ENCODE results near the gene GMNN. TPM values are rescaled to one million over a fixed set of nuclear protein-coding genes. Genes with fewer than 3 reads are reported as not detected.

GMNN gene
- total RNA-seq, 2 donors from 2014 or later = 41.7 to 81.0 TPM

DNA sequence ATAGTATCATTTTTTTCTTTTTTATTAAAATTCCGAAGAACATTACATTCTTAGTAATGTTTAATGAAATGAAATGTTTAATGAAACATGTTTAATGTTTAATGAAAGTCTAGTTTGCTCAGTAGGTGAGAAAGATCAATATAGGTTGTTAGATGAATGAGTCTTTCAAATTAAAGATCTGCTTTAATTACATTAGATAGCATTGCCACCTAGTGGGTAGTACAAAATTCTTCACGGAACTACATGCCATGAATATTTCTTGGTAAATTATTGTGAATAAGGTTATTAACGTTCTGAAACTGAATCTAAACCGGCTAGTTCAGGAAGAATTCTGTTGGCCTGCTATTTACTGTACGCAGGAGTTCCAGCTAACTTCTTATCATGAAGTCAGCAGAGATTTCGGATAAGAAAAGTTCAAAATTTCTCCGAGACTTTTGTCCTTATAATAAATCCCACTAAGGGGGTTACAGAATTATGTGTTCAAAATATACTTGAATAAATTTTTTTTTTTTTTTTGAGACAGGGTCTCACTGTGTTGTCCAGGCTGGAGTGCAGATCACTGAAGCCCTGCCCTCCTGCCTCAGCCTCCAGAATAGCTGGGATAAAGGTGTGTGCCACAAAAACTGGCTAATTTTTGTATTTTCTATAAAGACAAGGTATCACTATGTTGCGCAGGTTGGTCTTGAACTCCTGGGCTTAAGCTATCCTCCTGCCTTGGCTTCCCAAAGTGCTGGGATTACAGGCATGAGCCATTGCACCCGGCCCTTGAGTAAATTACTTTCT, 7.9 kb upstream of the GMNN start:
- Mint-ChIP-seq H3K36me3 (no peaks in the 10 kb centered on the region), H3K4me3 (no peak overlapping the region), H3K4me1 (ENCODE audit: low read depth in 2 of 2) (peaks cover 0 to 4% of the 10 kb centered on the region in 2 donors), H3K27me3 (no peaks in the 10 kb centered on the region), H3K27ac (no peak overlapping the region), H3K9me3 (no peaks in the 10 kb centered on the region)
- peak in 1 of 2 donors; percentile 59 for ATAC-seq
- DNase-seq (ENCODE audit: low spot score) = no peak

- no peaks in the 10 kb centered on the region for H3K27me3 Mint-ChIP-seq
- ATAC-seq = no peak
- no peak overlapping the region for H3K27ac Mint-ChIP-seq
Measured at GRCh38 chr6:24768361-24768760, 6.4 kb upstream of the GMNN start.

GRCh38 chr6:24775520-24776058, 852 bp downstream of the GMNN start:
- H3K4me1 Mint-ChIP-seq (ENCODE audit: low read depth in 2 of 2) = peaks cover 14 to 19% of the 10 kb centered on the region in 2 donors
- H3K4me3 Mint-ChIP-seq = peak overlapping the region; percentile 97
- ATAC-seq (no peak), DNase-seq (ENCODE audit: low spot score) (no peak)
- H3K27ac Mint-ChIP-seq = peak overlapping the region; percentile 94 to 97
- H3K9me3 Mint-ChIP-seq = no peaks in the 10 kb centered on the region
- H3K27me3 Mint-ChIP-seq = no peaks in the 10 kb centered on the region
- H3K36me3 Mint-ChIP-seq = peaks cover 7% of the 10 kb centered on the region

More at GRCh38 chr6:24768361-24768760, 6.4 kb upstream of the GMNN start:
- DNase-seq (ENCODE audit: low spot score) = no peak
- Mint-ChIP-seq H3K9me3 (no peaks in the 10 kb centered on the region), H3K4me3 (no peak overlapping the region), H3K4me1 (ENCODE audit: low read depth in 2 of 2) (peaks cover 0 to 2% of the 10 kb centered on the region in 2 donors), H3K36me3 (no peaks in the 10 kb centered on the region)

- H3K4me1 Mint-ChIP-seq (ENCODE audit: low read depth in 2 of 2) = peaks cover 14 to 22% of the 10 kb centered on the region in 2 donors
- no peaks in the 10 kb centered on the region for H3K27me3 Mint-ChIP-seq
- H3K36me3 Mint-ChIP-seq = peaks cover 14% of the 10 kb centered on the region
- H3K9me3 Mint-ChIP-seq = no peaks in the 10 kb centered on the region
- peak overlapping the region; percentile 97 for H3K4me3 Mint-ChIP-seq
- DNase-seq (ENCODE audit: low spot score) = no peak
- no peak for ATAC-seq
- no peak overlapping the region for H3K27ac Mint-ChIP-seq
Measured at GRCh38 chr6:24777227-24777626, 2.5 kb downstream of the GMNN start.

GRCh38 chr6:24778121-24778520, 3.4 kb downstream of the GMNN start:
- no peaks in the 10 kb centered on the region for H3K27me3 Mint-ChIP-seq
- peak overlapping the region; percentile 72 for H3K4me3 Mint-ChIP-seq
- DNase-seq (ENCODE audit: low spot score) = no peak
- peaks cover 14 to 23% of the 10 kb centered on the region in 2 donors for H3K4me1 Mint-ChIP-seq (ENCODE audit: low read depth in 2 of 2)
- H3K27ac Mint-ChIP-seq = no peak overlapping the region
- ATAC-seq = no peak
- no peaks in the 10 kb centered on the region for H3K9me3 Mint-ChIP-seq
- peaks cover 21% of the 10 kb centered on the region for H3K36me3 Mint-ChIP-seq

- peaks cover 14 to 23% of the 10 kb centered on the region in 2 donors for H3K4me1 Mint-ChIP-seq (ENCODE audit: low read depth in 2 of 2)
- H3K9me3 Mint-ChIP-seq = no peaks in the 10 kb centered on the region
- H3K27me3 Mint-ChIP-seq = no peaks in the 10 kb centered on the region
- DNase-seq (ENCODE audit: low spot score) (no peak), ATAC-seq (no peak)
- peaks cover 21% of the 10 kb centered on the region for H3K36me3 Mint-ChIP-seq
- H3K27ac Mint-ChIP-seq = no peak overlapping the region
- H3K4me3 Mint-ChIP-seq = peak overlapping the region; percentile 23
Measured at GRCh38 chr6:24778878-24779277, 4.1 kb downstream of the GMNN start.

DNA sequence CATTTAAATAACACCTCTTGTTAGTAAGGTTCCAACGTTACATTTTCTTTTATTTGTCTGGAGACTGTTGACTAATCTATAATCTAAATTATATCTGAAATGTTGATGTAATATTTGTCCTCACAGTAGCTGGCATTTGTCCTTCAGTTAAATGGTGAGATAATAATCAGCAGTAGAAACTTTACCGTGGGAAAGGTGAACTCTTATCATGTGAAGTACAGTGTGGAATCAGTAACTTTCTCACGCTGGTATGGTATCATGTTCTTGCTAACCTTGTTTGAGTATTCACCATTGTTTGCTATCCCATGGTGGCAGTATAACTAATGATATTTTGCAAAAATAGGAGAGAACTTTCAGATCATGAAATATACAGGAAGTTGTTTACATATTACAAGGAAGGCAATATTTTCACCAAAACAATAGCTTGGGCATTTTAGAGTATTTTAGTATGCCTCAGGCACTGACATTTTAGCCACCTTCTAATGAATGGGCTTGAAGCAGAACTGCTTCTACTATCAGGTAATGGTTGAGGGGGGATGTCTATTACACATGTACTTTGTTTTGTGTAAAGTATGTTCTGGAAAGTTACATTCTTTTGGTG, 4.8 kb downstream of the GMNN start:
- Mint-ChIP-seq H3K27me3 (no peaks in the 10 kb centered on the region), H3K4me1 (ENCODE audit: low read depth in 2 of 2) (peaks cover 14 to 23% of the 10 kb centered on the region in 2 donors), H3K4me3 (no peak overlapping the region), H3K27ac (peak overlapping the region in 1 of 2 donors; percentile 47), H3K9me3 (no peaks in the 10 kb centered on the region), H3K36me3 (peaks cover 21% of the 10 kb centered on the region)
- ATAC-seq (no peak), DNase-seq (ENCODE audit: low spot score) (no peak)

DNA sequence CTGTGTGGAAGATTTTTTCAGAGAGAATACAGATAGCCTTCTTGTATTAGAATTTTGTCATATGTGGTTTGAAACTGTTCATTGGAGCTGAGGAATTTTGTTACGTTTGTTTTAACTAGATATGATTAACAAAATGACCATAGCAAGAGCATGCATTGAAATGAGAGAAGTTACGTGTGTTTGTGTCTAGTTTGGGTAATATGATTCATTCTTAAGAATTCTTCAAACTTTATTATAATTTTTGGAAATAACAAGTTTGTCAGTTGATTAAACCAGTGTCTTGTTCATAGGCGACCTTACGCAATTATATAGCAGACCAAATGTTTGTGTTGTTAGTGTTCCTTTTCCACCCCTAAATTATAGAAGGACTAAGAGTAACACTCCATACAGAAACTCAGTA, 5.5 kb downstream of the GMNN start:
- Mint-ChIP-seq H3K27me3 (no peaks in the 10 kb centered on the region), H3K9me3 (no peaks in the 10 kb centered on the region), H3K4me1 (ENCODE audit: low read depth in 2 of 2) (peaks cover 14 to 23% of the 10 kb centered on the region in 2 donors), H3K27ac (peak overlapping the region in 1 of 2 donors; percentile 47), H3K4me3 (no peak overlapping the region), H3K36me3 (peaks cover 21% of the 10 kb centered on the region)
- DNase-seq (ENCODE audit: low spot score) = no peak
- no peak for ATAC-seq

GRCh38 chr6:24788031-24788665, 13.4 kb downstream of the GMNN start:
- H3K36me3 Mint-ChIP-seq = peaks cover 13% of the 10 kb centered on the region
- no peak for ATAC-seq
- no peaks in the 10 kb centered on the region for H3K9me3 Mint-ChIP-seq
- no peaks in the 10 kb centered on the region for H3K27me3 Mint-ChIP-seq
- no peaks in the 10 kb centered on the region for H3K4me1 Mint-ChIP-seq (ENCODE audit: low read depth in 2 of 2)
- H3K27ac Mint-ChIP-seq = no peak overlapping the region
- H3K4me3 Mint-ChIP-seq = no peak overlapping the region
- DNase-seq (ENCODE audit: low spot score) = no peak

GRCh38 chr6:24795106-24795505, 20.4 kb downstream of the GMNN start:
- DNase-seq (ENCODE audit: low spot score) (no peak), ATAC-seq (no peak)
- Mint-ChIP-seq H3K9me3 (no peaks in the 10 kb centered on the region), H3K36me3 (no peaks in the 10 kb centered on the region), H3K4me3 (no peak overlapping the region), H3K27me3 (no peaks in the 10 kb centered on the region), H3K4me1 (ENCODE audit: low read depth in 2 of 2) (peaks cover 0 to 6% of the 10 kb centered on the region in 2 donors), H3K27ac (no peak overlapping the region)

GRCh38 chr6:24796616-24797290, 22.0 kb downstream of the GMNN start:
- H3K27ac Mint-ChIP-seq = no peak overlapping the region
- DNase-seq (ENCODE audit: low spot score) (no peak), ATAC-seq (no peak)
- no peak overlapping the region for H3K4me3 Mint-ChIP-seq
- H3K27me3 Mint-ChIP-seq = no peaks in the 10 kb centered on the region
- H3K36me3 Mint-ChIP-seq = no peaks in the 10 kb centered on the region
- H3K4me1 Mint-ChIP-seq (ENCODE audit: low read depth in 2 of 2) = peaks cover 0 to 6% of the 10 kb centered on the region in 2 donors
- H3K9me3 Mint-ChIP-seq = no peaks in the 10 kb centered on the region

DNA sequence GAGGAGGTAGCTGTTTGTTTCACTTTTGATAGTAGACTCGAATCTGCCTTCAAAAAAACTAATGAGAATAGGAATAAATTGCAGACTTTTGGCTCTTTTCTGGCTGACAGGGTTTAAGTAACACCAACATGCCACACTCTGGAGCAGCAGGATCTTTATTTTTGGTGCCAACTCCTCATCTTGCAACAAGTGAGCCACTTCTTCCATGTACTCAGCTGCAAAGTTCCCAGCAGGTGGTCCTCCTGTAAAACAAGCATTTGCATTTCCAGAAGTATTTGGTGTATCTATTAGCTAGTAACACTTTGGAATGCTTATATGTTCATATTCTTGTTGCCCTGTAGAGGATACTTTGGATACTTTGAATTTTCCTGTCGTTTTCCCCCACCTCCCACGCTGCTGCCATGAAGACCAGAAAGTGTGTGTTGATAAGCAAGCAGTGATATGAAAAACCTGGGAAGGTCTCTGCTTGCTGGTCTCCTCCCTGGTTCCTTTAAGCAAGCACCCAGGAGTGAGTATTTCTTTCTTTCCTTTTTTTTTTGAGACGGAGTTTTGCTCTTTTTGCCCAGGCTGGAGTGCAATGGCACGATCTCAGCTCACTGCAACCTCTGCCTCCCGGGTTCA, 23.0 kb downstream of the GMNN start:
- no peak overlapping the region for H3K27ac Mint-ChIP-seq

More for the DNA sequence above, 23.0 kb downstream of the GMNN start:
- no peaks in the 10 kb centered on the region for H3K9me3 Mint-ChIP-seq
- no peak overlapping the region for H3K4me3 Mint-ChIP-seq
- H3K36me3 Mint-ChIP-seq = peaks cover under 1% of the 10 kb centered on the region
- ATAC-seq (no peak), DNase-seq (ENCODE audit: low spot score) (no peak)
- no peaks in the 10 kb centered on the region for H3K27me3 Mint-ChIP-seq
- peaks cover 0 to 6% of the 10 kb centered on the region in 2 donors for H3K4me1 Mint-ChIP-seq (ENCODE audit: low read depth in 2 of 2)
